ENCODE data around the gene PURA.

The PURA gene

GRCh38 chr5:140165101-140165922, 51.4 kb downstream of the PURA start:
- no peak for DNase-seq

GRCh38 chr5:140165923-140166270, 52.0 kb downstream of the PURA start:
- DNase-seq = no peak

GRCh38 chr5:140166911-140167310, 53.0 kb downstream of the PURA start:
- no peak for DNase-seq

GRCh38 chr5:140168371-140168770, 54.5 kb downstream of the PURA start:
- no peak for DNase-seq

- DNase-seq = peak; percentile 31
Observed at GRCh38 chr5:140169410-140169809, 55.5 kb downstream of the PURA start.

GRCh38 chr5:140172483-140172882, 58.6 kb downstream of the PURA start:
- no peak for DNase-seq

GRCh38 chr5:140174014-140174413, 60.1 kb downstream of the PURA start:
- DNase-seq = no peak

- DNase-seq = peak; percentile 89
Observed at GRCh38 chr5:140174465-140175366, 60.8 kb downstream of the PURA start, which contains the start of gene CYSTM1. Gene CYSTM1 (plus strand): TSS chr5:140175188. CDS start chr5:140194466, 19,278 bp downstream.
